NCI-H524 treated with DMSO at 0.1 percent for 48 hours (cell line): ENCODE results near the gene PLSCR4.

Experiments used
- DNase-seq: peaks from one replicate; lab custom pipeline; 2025; lab: John Stamatoyannopoulos, UW

The PLSCR4 gene

GRCh38 chr3:146195030-146195429, 55.9 kb downstream of the PLSCR4 start:
- no peak for DNase-seq

GRCh38 chr3:146191051-146191450, 59.9 kb downstream of the PLSCR4 start:
- no peak for DNase-seq

- peak; percentile 48 for DNase-seq
Measured at GRCh38 chr3:146189519-146190173, 61.3 kb downstream of the PLSCR4 start.

GRCh38 chr3:146187334-146187950, 63.5 kb downstream of the PLSCR4 start:
- DNase-seq: peak; percentile 61

GRCh38 chr3:146184241-146185015, 66.5 kb downstream of the PLSCR4 start:
- DNase-seq: no peak

GRCh38 chr3:146181216-146181615, 69.7 kb downstream of the PLSCR4 start:
- no peak for DNase-seq

- DNase-seq: no peak
Measured at GRCh38 chr3:146180376-146180775, 70.5 kb downstream of the PLSCR4 start.

- no peak for DNase-seq
Measured at GRCh38 chr3:146178006-146178689, 72.8 kb downstream of the PLSCR4 start.

- DNase-seq: no peak
Measured at GRCh38 chr3:146177519-146177918, 73.4 kb downstream of the PLSCR4 start.

- no peak for DNase-seq
Measured at GRCh38 chr3:146177072-146177471, 73.8 kb downstream of the PLSCR4 start.

GRCh38 chr3:146172586-146172985, 78.3 kb downstream of the PLSCR4 start:
- DNase-seq: no peak

GRCh38 chr3:146170591-146170990, 80.3 kb downstream of the PLSCR4 start:
- no peak for DNase-seq

GRCh38 chr3:146169891-146170290, 81.0 kb downstream of the PLSCR4 start:
- DNase-seq: no peak

- DNase-seq: no peak
Measured at GRCh38 chr3:146166826-146167225, 84.1 kb downstream of the PLSCR4 start.

- DNase-seq: no peak
Measured at GRCh38 chr3:146166415-146166821, 84.5 kb downstream of the PLSCR4 start.

- no peak for DNase-seq
Measured at GRCh38 chr3:146165877-146166276, 85.0 kb downstream of the PLSCR4 start.

- peak; percentile 44 for DNase-seq
Measured at GRCh38 chr3:146164971-146165769, 85.7 kb downstream of the PLSCR4 start.

GRCh38 chr3:146164506-146164905, 86.4 kb downstream of the PLSCR4 start:
- no peak for DNase-seq

- DNase-seq: no peak
Measured at GRCh38 chr3:146164071-146164470, 86.8 kb downstream of the PLSCR4 start.

GRCh38 chr3:146163584-146163983, 87.3 kb downstream of the PLSCR4 start:
- no peak for DNase-seq

- DNase-seq: no peak
Measured at GRCh38 chr3:146162561-146162960, 88.3 kb downstream of the PLSCR4 start.

- no peak for DNase-seq
Measured at GRCh38 chr3:146161663-146162002, 89.3 kb downstream of the PLSCR4 start.
